Esophagus muscularis mucosa (tissue), 3 donors: ENCODE results near the gene MACROD2.

Source experiments
- POLR2A ChIP-seq: fragments of 450-650 bp; IDR thresholded peaks from one replicate; pipeline ENCODE4 v1.6.1; 2017; ENCODE audit warnings: antibody characterized with exemption, moderate library complexity, mild to moderate bottlenecking, low read depth
- POLR2AphosphoS5 ChIP-seq, 2 donors: sonication (generic); formaldehyde crosslinking; IDR thresholded peaks; one replicate each; pipeline ENCODE4 v1.6.1; 2017; ENCODE audit warnings: antibody characterized with exemption in 2 of 2
- TF ChIP-seq, protein P1 (sequence below), 3 experiments: fragments of 200-600 bp in 2 of 3; fragments of 450-650 bp in 1 of 3; sonication (generic) in 2 of 3; IDR thresholded peaks; one replicate each; pipeline ENCODE4 v1.5.1; 2017 to 2019; ENCODE audit warnings: antibody characterized with exemption in 3 of 3, mild to moderate bottlenecking in 2 of 3, moderate library complexity in 1 of 3

DNA sequence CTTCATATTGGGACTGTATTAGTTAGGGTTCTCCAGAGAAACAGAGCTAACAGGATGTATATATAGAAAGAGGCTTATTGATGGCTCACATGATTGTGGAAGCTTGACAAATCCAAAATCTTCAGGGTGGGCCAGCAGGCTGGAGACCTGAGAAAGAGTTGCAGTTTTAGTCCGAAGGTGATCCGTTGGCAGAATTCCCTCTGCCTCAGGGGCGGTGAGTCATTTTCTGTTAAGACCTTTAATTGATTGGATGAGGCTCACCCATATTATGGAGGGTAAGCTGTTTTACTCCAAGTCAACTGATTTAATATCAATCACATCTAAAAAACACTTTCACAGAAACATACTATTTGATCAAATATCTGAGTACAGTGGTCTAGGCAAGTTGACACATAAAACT, 228.5 kb downstream of the MACROD2 start:
- TF ChIP-seq POLR2AphosphoS5 (IDR thresholded peaks at IDR 0.05) (no peak), POLR2A (no peak)
- TF ChIP-seq, protein P1, sequence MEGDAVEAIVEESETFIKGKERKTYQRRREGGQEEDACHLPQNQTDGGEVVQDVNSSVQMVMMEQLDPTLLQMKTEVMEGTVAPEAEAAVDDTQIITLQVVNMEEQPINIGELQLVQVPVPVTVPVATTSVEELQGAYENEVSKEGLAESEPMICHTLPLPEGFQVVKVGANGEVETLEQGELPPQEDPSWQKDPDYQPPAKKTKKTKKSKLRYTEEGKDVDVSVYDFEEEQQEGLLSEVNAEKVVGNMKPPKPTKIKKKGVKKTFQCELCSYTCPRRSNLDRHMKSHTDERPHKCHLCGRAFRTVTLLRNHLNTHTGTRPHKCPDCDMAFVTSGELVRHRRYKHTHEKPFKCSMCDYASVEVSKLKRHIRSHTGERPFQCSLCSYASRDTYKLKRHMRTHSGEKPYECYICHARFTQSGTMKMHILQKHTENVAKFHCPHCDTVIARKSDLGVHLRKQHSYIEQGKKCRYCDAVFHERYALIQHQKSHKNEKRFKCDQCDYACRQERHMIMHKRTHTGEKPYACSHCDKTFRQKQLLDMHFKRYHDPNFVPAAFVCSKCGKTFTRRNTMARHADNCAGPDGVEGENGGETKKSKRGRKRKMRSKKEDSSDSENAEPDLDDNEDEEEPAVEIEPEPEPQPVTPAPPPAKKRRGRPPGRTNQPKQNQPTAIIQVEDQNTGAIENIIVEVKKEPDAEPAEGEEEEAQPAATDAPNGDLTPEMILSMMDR (IDR thresholded peaks at IDR 0.05): no peak
